Measurements from ENCODE around the gene TEX48. TPM values are rescaled to one million over a fixed set of nuclear protein-coding genes. Genes with fewer than 3 reads are reported as not detected.

TEX48 gene
- total and polyA plus RNA-seq, 7 donors: not detected

DNA sequence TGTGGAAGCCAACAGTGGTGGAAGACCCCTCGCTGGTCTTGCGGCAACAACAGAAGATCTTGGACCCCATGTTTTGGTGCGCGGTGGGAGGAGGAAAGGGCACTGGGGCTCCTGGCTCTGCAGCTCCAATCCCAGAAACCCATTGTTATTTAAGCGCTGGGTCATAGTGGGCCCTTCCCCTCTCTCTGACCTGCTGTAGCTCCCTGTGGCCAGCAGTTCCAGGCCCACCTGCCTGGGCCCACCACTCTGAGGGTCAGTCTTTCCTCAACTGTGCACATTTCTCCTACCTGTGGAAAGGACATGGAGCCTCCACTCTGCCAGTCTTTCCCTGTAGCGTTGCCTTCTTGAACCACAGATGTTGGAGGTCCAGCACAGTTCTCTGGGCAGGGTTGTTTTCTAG, 24.3 kb downstream of the TEX48 start, which contains the start of gene TEX53:
Gene TEX53, minus strand, starts transcription at position 101 of the 400 bp plus-strand sequence. Its CDS starts 31 bp downstream, at position 70.
- WGBS, 3 donors: 94 to 98% (median 97%) methylated on average over 6 of the region's 6 CpGs
- no peaks in the 10 kb centered on the region for H3K4me1 ChIP-seq
- no peak within 1 kb of the TSS for H3K27ac ChIP-seq
- H3K9me3 ChIP-seq: no peaks in the 10 kb centered on the region
- no peak for TF ChIP-seq CTCF (IDR thresholded peaks at IDR 0.05)
- DNase-seq: no peak
- ATAC-seq: no peak
- no peaks in the 10 kb centered on the region for H3K27me3 ChIP-seq (ENCODE audit: insufficient read depth in 3 of 3, low read length in 2 of 3)
- intact Hi-C loops (cut with DNase I): loop anchor here in 1 of 2 donors (10.0 kb wide), 1 partner anchor 173 kb away; no protein-coding TSS in a partner anchor
- H3K36me3 ChIP-seq (ENCODE audit: insufficient read depth in 1 of 2, low read depth in 1 of 2): no peaks in the 10 kb centered on the region
- no peak within 1 kb of the TSS for H3K4me3 ChIP-seq

DNA sequence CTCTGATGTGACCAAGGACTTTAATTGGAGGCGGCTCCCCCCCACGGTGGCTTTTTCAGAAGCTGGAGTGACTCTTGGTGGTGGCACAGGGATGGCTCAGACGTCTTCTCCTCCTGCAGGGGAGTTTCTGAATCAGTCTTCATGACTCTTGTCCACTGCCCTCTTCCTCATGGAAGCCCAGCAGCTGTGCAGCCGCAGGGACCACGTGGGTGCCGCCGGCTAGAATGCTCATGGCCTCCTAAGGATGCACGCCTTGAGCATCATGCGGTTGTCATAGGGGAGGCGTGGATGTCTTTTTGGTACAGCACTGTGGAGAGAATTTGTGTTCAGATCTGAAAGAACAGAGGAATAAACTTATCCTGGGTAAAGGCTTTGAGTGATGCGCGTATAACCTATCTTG, 25.7 kb downstream of the TEX48 start:
- Histone ChIP-seq H3K27ac (no peak overlapping the region), H3K36me3 (ENCODE audit: insufficient read depth in 1 of 2, low read depth in 1 of 2) (no peaks in the 10 kb centered on the region), H3K4me3 (no peak overlapping the region), H3K4me1 (no peaks in the 10 kb centered on the region), H3K27me3 (ENCODE audit: insufficient read depth in 3 of 3, low read length in 2 of 3) (no peaks in the 10 kb centered on the region), H3K9me3 (no peaks in the 10 kb centered on the region)
- ATAC-seq (no peak), DNase-seq (no peak)
- TF ChIP-seq CTCF (IDR thresholded peaks at IDR 0.05): no peak
- intact Hi-C loops (cut with DNase I): loop anchor here in 1 of 2 donors (10.0 kb wide), 1 partner anchor 172 kb away; no protein-coding TSS in a partner anchor
- WGBS, 3 donors: 70 to 78% (median 72%) methylated on average over 12 of the region's 12 CpGs

GRCh38 chr9:114655689-114656088, 26.3 kb downstream of the TEX48 start:
- no peaks in the 10 kb centered on the region for H3K27me3 ChIP-seq (ENCODE audit: insufficient read depth in 3 of 3, low read length in 2 of 3)
- ATAC-seq (no peak), DNase-seq (no peak)
- H3K4me3 ChIP-seq: no peak overlapping the region
- no peaks in the 10 kb centered on the region for H3K36me3 ChIP-seq (ENCODE audit: insufficient read depth in 1 of 2, low read depth in 1 of 2)
- intact Hi-C loops (cut with DNase I): loop anchor here in 1 of 2 donors (10.0 kb wide), 1 partner anchor 171 kb away; no protein-coding TSS in a partner anchor
- WGBS, 3 donors: 72 to 80% (median 74%) methylated on average over 8 of the region's 8 CpGs
- no peaks in the 10 kb centered on the region for H3K9me3 ChIP-seq
- no peak overlapping the region for H3K27ac ChIP-seq
- H3K4me1 ChIP-seq: no peaks in the 10 kb centered on the region
- TF ChIP-seq CTCF (IDR thresholded peaks at IDR 0.05): no peak

GRCh38 chr9:114653556-114654159, 28.3 kb downstream of the TEX48 start:
- whole genome bisulfite sequencing, 3 donors: 36 to 40% (median 37%) methylated on average over 6 of the region's 6 CpGs
- Histone ChIP-seq H3K36me3 (ENCODE audit: insufficient read depth in 1 of 2, low read depth in 1 of 2) (no peaks in the 10 kb centered on the region), H3K4me1 (no peaks in the 10 kb centered on the region), H3K4me3 (no peak overlapping the region), H3K9me3 (no peaks in the 10 kb centered on the region), H3K27ac (no peak overlapping the region), H3K27me3 (ENCODE audit: insufficient read depth in 3 of 3, low read length in 2 of 3) (no peaks in the 10 kb centered on the region)
- ATAC-seq (peak; percentile 67 to 87 (median 80)), DNase-seq (peak in 1 of 2 donors; percentile 54)
- peak; percentile 82 for TF ChIP-seq CTCF (IDR thresholded peaks at IDR 0.05)
- intact Hi-C loops (cut with DNase I): loop anchor here (2.0 to 10.0 kb wide), 4 partner anchors 165 to 249 kb away; no protein-coding TSS in a partner anchor
